Breast epithelium (tissue), 4 donors: Measurements from ENCODE around the gene IHH. TPM values are rescaled to one million over a fixed set of nuclear protein-coding genes. Genes with fewer than 3 reads are reported as not detected.

Source experiments
- DNase-seq, 2 donors: peaks; one replicate each; pipeline ENCODE4 v3.0.0-alpha.2; 2019; ENCODE audit warnings: low spot score in 2 of 2
- H3K27ac ChIP-seq, 2 donors: fragments of 200-600 bp; sonication (generic) in 1 of 2; one replicate each; pipeline ENCODE4 v1.5.1; 2016 to 2019; ENCODE audit warnings: mild to moderate bottlenecking in 1 of 2
- H3K27me3 ChIP-seq, 2 donors: fragments of 200-600 bp; sonication (generic) in 1 of 2; one replicate each; pipeline versions ENCODE4 v1.5.1 to v1.6.0; 2017 to 2019; ENCODE audit warnings: control low read depth in 1 of 2, mild to moderate bottlenecking in 1 of 2
- H3K36me3 ChIP-seq: fragments of 200-600 bp; one replicate; pipeline ENCODE4 v1.5.1; 2019
- H3K4me1 ChIP-seq, 2 donors: fragments of 200-600 bp; sonication (generic); one replicate each; pipeline ENCODE4 v1.5.1; 2016 to 2019; ENCODE audit warnings: control low read depth in 1 of 2
- H3K4me3 ChIP-seq, 3 donors: fragments of 200-600 bp; sonication (generic); 1 replicate in 2 of 3; 2 replicates in 1 of 3; pipeline ENCODE4 v1.5.1; 2016 to 2019; ENCODE audit warnings: mild to moderate bottlenecking in 3 of 3, moderate library complexity in 2 of 3
- H3K9me3 ChIP-seq, 2 donors: fragments of 200-600 bp; sonication (generic) in 1 of 2; one replicate each; pipeline ENCODE4 v1.5.1; 2016 to 2019; ENCODE audit warnings: control low read depth in 1 of 2
- POLR2A ChIP-seq: fragments of 450-650 bp; IDR thresholded peaks from one replicate; pipeline ENCODE4 v1.6.1; 2016; ENCODE audit warnings: antibody characterized with exemption, mild to moderate bottlenecking, moderate library complexity
- POLR2AphosphoS5 ChIP-seq, 3 donors: sonication (generic); formaldehyde crosslinking; IDR thresholded peaks; one replicate each; pipeline ENCODE4 v1.6.1; 2017; ENCODE audit warnings: antibody characterized with exemption in 3 of 3
- intact Hi-C: fragments of 100-400 bp; cut with DNase I; formaldehyde crosslinking; loops from one replicate; pipeline ENCODE4 v1.15.1; 2023; ENCODE audit warnings: low total_unique reads
- total RNA-seq, 3 donors: library from RNA; depleted of rRNA; stranded (reverse); fragments of >200 nt; gene quantifications; one replicate each; pipeline ENCODE4 v1.1.0, GENCODE V29; 2016
- TF ChIP-seq, protein P1 (sequence below), 3 donors: fragments of 450-650 bp; IDR thresholded peaks; one replicate each; pipeline ENCODE4 v1.5.1; 2016 to 2017; ENCODE audit warnings: antibody characterized with exemption in 3 of 3, mild to moderate bottlenecking in 3 of 3, moderate library complexity in 3 of 3

The IHH gene
- total RNA-seq, 3 donors from 2014 or later, result 0.16 to 0.66 TPM; not detected in 1

DNA sequence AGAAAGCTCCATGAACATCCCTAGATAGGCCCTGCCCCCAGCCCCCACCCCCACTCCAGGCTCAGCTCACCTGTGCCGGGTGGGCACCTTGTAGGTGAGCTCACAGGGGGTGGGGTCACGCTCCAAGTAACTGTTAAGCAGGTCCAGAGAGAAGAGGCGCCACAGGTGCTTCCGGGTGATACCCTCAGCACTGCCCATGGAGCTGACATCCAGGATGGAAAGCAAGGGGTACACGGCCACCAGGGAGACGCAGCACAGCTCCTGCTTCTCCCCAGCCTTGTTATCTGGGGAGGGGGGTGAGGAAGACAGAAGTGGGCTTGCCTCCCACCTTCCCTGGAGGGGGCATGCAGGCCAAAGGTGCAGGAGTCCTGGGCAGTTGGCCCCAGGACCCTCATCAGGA lies 41.3 kb downstream of the IHH start:
- Histone ChIP-seq H3K27ac (no peak overlapping the region), H3K4me3 (no peak overlapping the region), H3K36me3 (no peaks in the 10 kb centered on the region), H3K27me3 (no peaks in the 10 kb centered on the region), H3K4me1 (no peaks in the 10 kb centered on the region), H3K9me3 (no peaks in the 10 kb centered on the region)
- intact Hi-C loops, result no loop called here
- no peak for DNase-seq
- no peak for TF ChIP-seq POLR2A
- no peak for TF ChIP-seq POLR2AphosphoS5 (IDR thresholded peaks at IDR 0.05)
- TF ChIP-seq, protein P1, sequence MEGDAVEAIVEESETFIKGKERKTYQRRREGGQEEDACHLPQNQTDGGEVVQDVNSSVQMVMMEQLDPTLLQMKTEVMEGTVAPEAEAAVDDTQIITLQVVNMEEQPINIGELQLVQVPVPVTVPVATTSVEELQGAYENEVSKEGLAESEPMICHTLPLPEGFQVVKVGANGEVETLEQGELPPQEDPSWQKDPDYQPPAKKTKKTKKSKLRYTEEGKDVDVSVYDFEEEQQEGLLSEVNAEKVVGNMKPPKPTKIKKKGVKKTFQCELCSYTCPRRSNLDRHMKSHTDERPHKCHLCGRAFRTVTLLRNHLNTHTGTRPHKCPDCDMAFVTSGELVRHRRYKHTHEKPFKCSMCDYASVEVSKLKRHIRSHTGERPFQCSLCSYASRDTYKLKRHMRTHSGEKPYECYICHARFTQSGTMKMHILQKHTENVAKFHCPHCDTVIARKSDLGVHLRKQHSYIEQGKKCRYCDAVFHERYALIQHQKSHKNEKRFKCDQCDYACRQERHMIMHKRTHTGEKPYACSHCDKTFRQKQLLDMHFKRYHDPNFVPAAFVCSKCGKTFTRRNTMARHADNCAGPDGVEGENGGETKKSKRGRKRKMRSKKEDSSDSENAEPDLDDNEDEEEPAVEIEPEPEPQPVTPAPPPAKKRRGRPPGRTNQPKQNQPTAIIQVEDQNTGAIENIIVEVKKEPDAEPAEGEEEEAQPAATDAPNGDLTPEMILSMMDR (IDR thresholded peaks at IDR 0.05), result no peak

DNA sequence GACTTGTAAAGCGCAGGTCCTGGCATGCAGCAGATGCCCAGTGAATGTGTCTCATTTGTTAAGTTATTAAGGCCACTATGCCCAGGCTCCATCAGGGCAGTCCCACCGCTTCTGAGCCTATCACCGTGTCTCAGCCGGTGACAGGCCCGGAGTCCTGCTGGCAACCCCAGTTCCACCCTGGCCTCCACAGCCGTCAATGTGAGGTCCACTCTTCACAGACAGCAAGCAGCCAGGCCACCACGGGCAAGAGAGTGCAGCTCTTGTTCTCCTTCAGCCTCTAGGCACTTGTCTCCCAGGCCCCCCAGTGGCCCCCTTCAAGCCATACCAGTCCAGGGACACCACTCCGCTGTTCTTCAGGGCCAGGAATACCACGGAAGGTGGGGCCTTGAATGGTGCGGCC lies 42.0 kb downstream of the IHH start:
- intact Hi-C loops, result no loop called here
- Histone ChIP-seq H3K9me3 (no peaks in the 10 kb centered on the region), H3K27me3 (peaks cover 0 to 5% of the 10 kb centered on the region in 2 donors), H3K4me3 (no peak overlapping the region), H3K4me1 (no peaks in the 10 kb centered on the region), H3K27ac (no peak overlapping the region), H3K36me3 (no peaks in the 10 kb centered on the region)
- TF ChIP-seq POLR2AphosphoS5 (IDR thresholded peaks at IDR 0.05), result no peak
- TF ChIP-seq POLR2A, result no peak
- TF ChIP-seq, protein P1 (IDR thresholded peaks at IDR 0.05), result no peak
- no peak for DNase-seq

DNA sequence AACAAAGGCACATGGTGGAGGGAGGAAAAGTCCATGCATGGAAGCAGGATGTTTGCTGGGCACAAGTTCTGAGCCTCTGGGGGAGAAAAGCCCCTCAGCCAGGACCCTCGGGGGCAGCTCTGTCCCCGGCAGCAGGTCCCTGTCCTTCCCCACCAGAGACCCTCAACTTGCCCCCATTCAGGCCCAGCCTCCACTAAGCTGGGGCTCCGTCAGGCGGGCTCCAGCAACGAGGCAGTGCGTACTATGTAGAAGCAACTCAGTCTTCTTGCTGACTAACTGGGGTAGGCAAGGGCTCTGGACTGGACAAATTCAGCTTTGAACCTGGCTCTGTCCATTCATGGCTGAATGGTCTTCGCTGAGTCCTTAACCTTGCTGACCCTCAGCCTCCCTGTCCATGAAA lies 42.4 kb downstream of the IHH start:
- H3K9me3 ChIP-seq, result no peaks in the 10 kb centered on the region
- intact Hi-C loops, result no loop called here
- TF ChIP-seq POLR2AphosphoS5 (IDR thresholded peaks at IDR 0.05), result no peak
- no peak for TF ChIP-seq POLR2A
- TF ChIP-seq, protein P1 (IDR thresholded peaks at IDR 0.05), result no peak
- H3K27ac ChIP-seq, result no peak overlapping the region
- no peaks in the 10 kb centered on the region for H3K4me1 ChIP-seq
- H3K27me3 ChIP-seq, result peaks cover 0 to 8% of the 10 kb centered on the region in 2 donors
- no peak for DNase-seq
- H3K4me3 ChIP-seq, result no peak overlapping the region
- H3K36me3 ChIP-seq, result no peaks in the 10 kb centered on the region

DNA sequence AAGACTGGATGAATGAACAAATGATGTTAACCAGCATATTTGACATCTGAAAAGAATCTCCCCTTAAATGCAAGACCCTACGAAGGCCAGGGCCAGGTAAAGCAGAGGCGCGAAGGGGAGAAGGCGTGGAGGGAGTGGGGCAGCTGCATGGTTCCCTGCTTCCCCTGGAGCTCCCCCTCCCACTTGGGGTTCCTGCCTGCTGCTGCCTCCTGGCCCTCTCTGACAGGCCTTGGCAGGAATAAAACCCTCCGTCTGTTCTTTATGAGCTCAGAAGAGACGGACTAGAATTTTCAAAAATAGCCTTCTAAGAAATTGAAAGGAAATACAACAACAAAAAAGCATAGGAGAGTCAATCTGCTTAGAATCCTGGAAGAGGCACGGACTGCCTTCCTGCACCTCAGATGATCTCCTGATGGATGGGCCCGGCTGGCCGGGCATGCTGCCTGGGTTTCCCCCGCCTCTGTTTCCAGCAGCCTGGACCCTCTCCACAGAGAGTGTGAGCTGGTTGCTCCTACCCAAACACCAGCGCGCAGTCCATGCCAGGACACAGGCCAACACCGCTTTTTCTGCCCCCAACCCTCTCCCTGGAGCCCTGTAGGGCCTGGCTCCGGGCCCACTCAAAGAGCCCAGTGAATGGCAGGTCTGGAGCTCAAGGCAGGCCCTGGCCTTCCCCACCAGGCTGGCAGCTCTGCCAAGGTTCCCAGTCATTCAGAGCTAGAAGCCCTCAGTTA lies 43.4 kb downstream of the IHH start:
- Histone ChIP-seq H3K9me3 (no peaks in the 10 kb centered on the region), H3K4me3 (no peak overlapping the region), H3K4me1 (no peaks in the 10 kb centered on the region), H3K27me3 (peaks cover 0 to 11% of the 10 kb centered on the region in 2 donors), H3K36me3 (no peaks in the 10 kb centered on the region), H3K27ac (no peak overlapping the region)
- intact Hi-C loops, result no loop called here
- no peak for DNase-seq
- TF ChIP-seq POLR2A (no peak), POLR2AphosphoS5 (IDR thresholded peaks at IDR 0.05) (no peak)
- TF ChIP-seq, protein P1 (IDR thresholded peaks at IDR 0.05), result no peak

DNA sequence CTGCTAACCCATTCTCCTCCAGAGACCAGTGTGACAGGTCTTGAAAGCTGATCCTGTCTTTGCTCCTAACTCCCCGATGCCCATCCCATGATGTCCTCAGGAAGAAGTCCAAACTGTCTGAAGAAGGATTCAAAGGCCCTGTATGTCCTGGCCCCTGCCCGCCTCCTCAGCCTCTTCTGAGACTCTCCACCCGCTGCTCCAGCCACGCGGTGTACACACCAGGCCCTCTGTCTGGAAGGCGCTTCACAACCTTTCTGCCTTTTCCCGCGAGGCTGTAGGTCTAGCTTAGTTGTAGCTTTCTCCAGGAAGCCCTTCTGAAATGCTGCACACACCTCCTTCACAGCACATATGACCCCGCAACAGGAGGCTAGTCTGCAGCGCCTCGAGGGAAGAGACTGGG lies 44.0 kb downstream of the IHH start:
- H3K9me3 ChIP-seq, result no peaks in the 10 kb centered on the region

More for the DNA sequence above, 44.0 kb downstream of the IHH start:
- DNase-seq, result no peak
- H3K27ac ChIP-seq, result no peak overlapping the region
- H3K4me3 ChIP-seq, result no peak overlapping the region
- intact Hi-C loops, result no loop called here
- H3K27me3 ChIP-seq, result peaks cover 0 to 11% of the 10 kb centered on the region in 2 donors
- no peaks in the 10 kb centered on the region for H3K36me3 ChIP-seq
- TF ChIP-seq POLR2AphosphoS5 (IDR thresholded peaks at IDR 0.05), result no peak
- no peak for TF ChIP-seq POLR2A
- TF ChIP-seq, protein P1 (IDR thresholded peaks at IDR 0.05), result no peak
- no peaks in the 10 kb centered on the region for H3K4me1 ChIP-seq
